ENCODE measurements around the gene KISS1.

Gene KISS1

GRCh38 chr1:204221271-204221670 is 25.0 kb upstream of the KISS1 start:
- Histone ChIP-seq H3K4me1 (no peaks in the 10 kb centered on the region), H3K9me3 (no peaks in the 10 kb centered on the region), H3K27me3 (no peaks in the 10 kb centered on the region), H3K4me3 (ENCODE audit: low read depth, low read length) (no peak overlapping the region), H3K36me3 (peaks cover 28% of the 10 kb centered on the region)
- no peak for TF ChIP-seq CTCF (IDR thresholded peaks at IDR 0.05; ENCODE audit: low read depth, low read length)
- no peak for DNase-seq

GRCh38 chr1:204219971-204220616 is 23.8 kb upstream of the KISS1 start:
- Histone ChIP-seq H3K27me3 (no peaks in the 10 kb centered on the region), H3K9me3 (no peaks in the 10 kb centered on the region), H3K4me3 (ENCODE audit: low read depth, low read length) (no peak overlapping the region), H3K36me3 (peaks cover 23% of the 10 kb centered on the region), H3K4me1 (no peaks in the 10 kb centered on the region)
- TF ChIP-seq CTCF (IDR thresholded peaks at IDR 0.05; ENCODE audit: low read depth, low read length): no peak
- DNase-seq: no peak

GRCh38 chr1:204218552-204218951 is 22.3 kb upstream of the KISS1 start:
- no peak for TF ChIP-seq CTCF (IDR thresholded peaks at IDR 0.05; ENCODE audit: low read depth, low read length)
- H3K27me3 ChIP-seq: no peaks in the 10 kb centered on the region
- peaks cover 23% of the 10 kb centered on the region for H3K36me3 ChIP-seq
- no peaks in the 10 kb centered on the region for H3K9me3 ChIP-seq
- no peak overlapping the region for H3K4me3 ChIP-seq (ENCODE audit: low read depth, low read length)
- no peak for DNase-seq
- H3K4me1 ChIP-seq: no peaks in the 10 kb centered on the region

GRCh38 chr1:204217648-204218000 is 21.3 kb upstream of the KISS1 start:
- Histone ChIP-seq H3K36me3 (peaks cover 17% of the 10 kb centered on the region), H3K9me3 (no peaks in the 10 kb centered on the region), H3K4me1 (no peaks in the 10 kb centered on the region), H3K4me3 (ENCODE audit: low read depth, low read length) (no peak overlapping the region), H3K27me3 (no peaks in the 10 kb centered on the region)
- no peak for TF ChIP-seq CTCF (IDR thresholded peaks at IDR 0.05; ENCODE audit: low read depth, low read length)
- no peak for DNase-seq

- no peak for DNase-seq
- Histone ChIP-seq H3K4me1 (no peaks in the 10 kb centered on the region), H3K4me3 (ENCODE audit: low read depth, low read length) (no peak overlapping the region), H3K36me3 (peaks cover 12% of the 10 kb centered on the region), H3K27me3 (no peaks in the 10 kb centered on the region), H3K9me3 (no peaks in the 10 kb centered on the region)
- TF ChIP-seq CTCF (IDR thresholded peaks at IDR 0.05; ENCODE audit: low read depth, low read length): no peak
Measured at GRCh38 chr1:204216880-204217647, 20.8 kb upstream of the KISS1 start.

GRCh38 chr1:204216236-204216635 is 19.9 kb upstream of the KISS1 start:
- H3K9me3 ChIP-seq: no peaks in the 10 kb centered on the region
- no peak for TF ChIP-seq CTCF (IDR thresholded peaks at IDR 0.05; ENCODE audit: low read depth, low read length)
- DNase-seq: no peak
- peaks cover 3% of the 10 kb centered on the region for H3K36me3 ChIP-seq
- no peak overlapping the region for H3K4me3 ChIP-seq (ENCODE audit: low read depth, low read length)
- no peaks in the 10 kb centered on the region for H3K4me1 ChIP-seq
- no peaks in the 10 kb centered on the region for H3K27me3 ChIP-seq
